H1 (cell line): ENCODE data around the gene ATP10D. TPM values are rescaled to one million over a fixed set of nuclear protein-coding genes. Genes with fewer than 3 reads are reported as not detected.

ENCODE experiments used
- CBX8 ChIP-seq: fragments of 300-800, 300-1000 bp; sonication (generic); IDR thresholded peaks from 2 replicates; pipeline ENCODE4 v1.7.1; 2016; ENCODE audit warnings: low read depth, low read length, borderline replicate concordance
- CHD1 ChIP-seq: IDR thresholded peaks from 2 replicates; pipeline ENCODE4 v1.6.1; 2012; ENCODE audit warnings: low read depth, low read length, improper control_type of control experiment
- CHD7 ChIP-seq: fragments of 300-600 bp; sonication (generic); IDR thresholded peaks from 2 replicates; pipeline ENCODE4 v1.7.1; 2012; ENCODE audit warnings: low read length, moderate library complexity, mild to moderate bottlenecking, inconsistent platforms; ENCODE audit not compliant: insufficient replicate concordance
- CTCF ChIP-seq, 3 experiments: IDR thresholded peaks; 1 replicate in 2 of 3; 2 replicates in 1 of 3; pipeline versions ENCODE4 v1.5.1 to v1.6.1; 2011; ENCODE audit warnings: low read length in 3 of 3, mild to moderate bottlenecking in 3 of 3, inconsistent platforms in 2 of 3, low read depth in 1 of 3, moderate library complexity in 1 of 3; ENCODE audit not compliant: insufficient read depth in 1 of 3; ENCODE audit errors: control extremely low read depth in 1 of 3
- EP300 ChIP-seq, 2 experiments: IDR thresholded peaks; 1 replicate in 1 of 2; 2 replicates in 1 of 2; pipeline ENCODE4 v1.6.1; 2011 to 2012; ENCODE audit warnings: low read depth in 2 of 2, low read length in 2 of 2, mild to moderate bottlenecking in 2 of 2, borderline replicate concordance in 1 of 2, inconsistent platforms in 1 of 2, moderate library complexity in 1 of 2
- HDAC2 ChIP-seq, 2 experiments: fragments of 300-600 bp in 1 of 2; sonication (generic) in 1 of 2; IDR thresholded peaks; 2 replicates each; pipeline ENCODE4 v1.6.1; 2011 to 2012; ENCODE audit warnings: low read depth in 2 of 2, low read length in 2 of 2, mild to moderate bottlenecking in 2 of 2, moderate library complexity in 2 of 2, borderline replicate concordance in 1 of 2, inconsistent platforms in 1 of 2
- KDM4A ChIP-seq: IDR thresholded peaks from one replicate; pipeline ENCODE4 v1.7.1; 2012; ENCODE audit warnings: low read depth, mild to moderate bottlenecking, moderate library complexity, low read length, inconsistent platforms; ENCODE audit not compliant: severe bottlenecking
- TEAD4 ChIP-seq: IDR thresholded peaks from 2 replicates; pipeline ENCODE4 v1.6.1; 2012; ENCODE audit warnings: low read depth, low read length, inconsistent platforms, mixed read lengths
- polyA plus RNA-seq, 7 experiments: library from polyadenylated mRNA; depleted of rRNA in 3 of 7; stranded (reverse) in 5 of 7; unstranded in 2 of 7; fragments of >200 nt in 5 of 7; fragments of 200-250 nt in 2 of 7; gene quantifications; 1 replicate in 5 of 7; 2 replicates in 1 of 7; 4 replicates in 1 of 7; pipeline versions ENCODE4 v1.2.1 to v1.2.3, GENCODE V29; 2011 to 2013; ENCODE audit warnings: missing spikeins in 2 of 7, mixed read lengths in 2 of 7
- total RNA-seq: library from RNA; stranded (reverse); fragmentation: NEBNext Ultra II Directional; extraction: Animal tissue kit (Norgen Biotek cat#: 25700); gene quantifications from 2 replicates; pipeline ENCODE4 v1.2.1, GENCODE V29; 2021

The ATP10D gene
- total and polyA plus RNA-seq, 2 of the 8 experiments (the other 6 are each of a cell fraction or from before 2014, with no cell fraction given), result 2.9 to 5.9 TPM

GRCh38 chr4:47639531-47639930, 154.5 kb downstream of the ATP10D start (continued):
- TF ChIP-seq CHD7 (no peak), KDM4A (no peak), TEAD4 (no peak), HDAC2 (IDR thresholded peaks at IDR 0.05; ENCODE audit: borderline replicate concordance in 1 of 2, low read depth in 2 of 2, low read length in 2 of 2) (no peak), EP300 (IDR thresholded peaks at IDR 0.05; ENCODE audit: borderline replicate concordance in 1 of 2, low read depth in 2 of 2, low read length in 2 of 2) (no peak), CBX8 (no peak), CHD1 (no peak), CTCF (IDR thresholded peaks at IDR 0.05; ENCODE audit: control extremely low read depth in 1 of 3, insufficient read depth in 1 of 3, low read depth in 1 of 3, low read length in 3 of 3) (no peak)
